ENCODE results near the gene ZDHHC11.
"Not testable (repeated sequence)": the region's sequence is repeated elsewhere in the genome, so short reads cannot be mapped to it uniquely, and the experiment has no call there.

ZDHHC11 gene

DNA sequence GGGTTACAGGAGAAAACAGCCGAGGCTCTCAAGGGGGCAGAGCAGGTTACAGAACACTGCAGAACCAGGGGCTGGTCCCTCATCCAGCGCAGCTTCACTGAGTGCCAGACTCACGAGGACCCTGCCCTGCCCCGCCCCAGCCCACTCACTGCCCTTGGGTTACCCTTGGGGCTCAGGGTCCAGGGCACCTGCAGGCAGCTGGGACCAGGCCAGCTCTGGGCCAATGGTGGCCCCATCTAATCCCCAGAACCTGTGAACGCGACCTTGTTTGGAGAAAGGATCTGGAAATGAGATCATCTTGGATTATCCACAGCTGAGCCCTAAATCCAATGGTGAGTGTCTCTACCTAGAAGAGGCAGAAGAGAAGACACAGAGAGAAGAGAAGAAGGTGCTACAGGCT is 72.4 kb downstream of the ZDHHC11 start:
- DNase-seq (ENCODE audit: low read depth in 2 of 2, low spot score in 1 of 2), result not testable (repeated sequence)

DNA sequence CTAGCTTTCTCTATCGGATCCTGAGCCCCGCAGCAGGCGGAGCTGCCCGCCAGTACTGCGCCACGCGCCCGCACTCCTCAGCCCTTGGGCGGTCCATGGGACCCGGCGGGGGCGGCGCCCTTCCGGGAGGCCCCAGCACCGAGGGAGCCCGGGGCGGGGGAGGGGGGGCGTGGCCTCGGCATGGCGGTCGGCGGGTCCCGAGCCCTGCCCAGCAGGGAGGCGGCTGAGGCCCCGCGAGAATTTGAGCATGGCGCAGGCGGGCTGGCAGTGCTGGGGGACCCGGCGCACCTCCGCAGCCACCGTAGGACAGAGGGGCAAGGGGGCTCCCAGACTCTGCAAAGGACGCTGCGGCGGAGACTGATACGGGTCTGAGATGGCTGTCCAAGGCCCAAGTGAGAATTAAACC is 73.0 kb downstream of the ZDHHC11 start:
- no peak for DNase-seq (ENCODE audit: low read depth in 2 of 2, low spot score in 1 of 2)

DNA sequence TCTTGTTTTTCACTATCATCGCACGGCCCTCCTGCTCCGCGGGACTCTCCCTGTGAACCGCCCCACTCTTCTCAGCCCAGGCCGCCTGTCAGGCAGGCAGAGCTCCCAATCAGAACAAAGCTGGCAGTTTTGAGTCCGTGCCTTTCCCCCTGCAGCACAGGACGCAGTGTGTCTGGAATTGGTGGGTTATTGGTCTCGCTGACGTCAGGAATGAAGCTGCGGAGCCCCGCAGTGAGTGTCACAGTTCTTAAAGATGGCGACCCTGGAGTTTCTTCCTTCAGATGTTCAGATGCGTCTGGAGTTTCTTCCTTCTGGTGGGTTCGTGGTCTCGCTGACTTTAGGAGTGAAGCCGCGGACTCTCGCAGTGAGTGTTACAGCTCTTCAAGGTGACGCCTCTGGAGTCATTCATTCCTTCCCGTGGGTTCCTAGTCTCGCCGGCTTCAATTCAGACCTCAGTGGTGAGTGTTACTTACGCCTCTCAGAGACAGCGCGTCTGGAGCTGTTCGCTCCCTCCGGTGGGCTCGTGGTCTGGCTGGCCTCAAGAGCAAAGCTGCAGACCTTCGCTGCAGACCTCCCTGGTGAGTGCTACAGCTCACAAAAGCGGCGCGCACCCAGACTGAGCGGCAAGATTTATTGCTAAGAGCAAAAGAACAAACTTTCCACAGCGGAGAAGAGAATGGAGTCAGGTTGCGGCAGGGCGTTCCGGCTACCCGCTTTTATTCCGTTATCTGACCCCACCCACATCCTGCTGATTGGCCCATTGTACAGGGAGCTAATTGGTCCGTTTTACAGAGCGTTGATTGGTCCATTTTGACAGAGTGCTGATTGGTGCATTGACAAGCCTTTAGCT is 73.7 kb downstream of the ZDHHC11 start:
- DNase-seq (ENCODE audit: low read depth in 2 of 2, low spot score in 1 of 2), result no peak

DNA sequence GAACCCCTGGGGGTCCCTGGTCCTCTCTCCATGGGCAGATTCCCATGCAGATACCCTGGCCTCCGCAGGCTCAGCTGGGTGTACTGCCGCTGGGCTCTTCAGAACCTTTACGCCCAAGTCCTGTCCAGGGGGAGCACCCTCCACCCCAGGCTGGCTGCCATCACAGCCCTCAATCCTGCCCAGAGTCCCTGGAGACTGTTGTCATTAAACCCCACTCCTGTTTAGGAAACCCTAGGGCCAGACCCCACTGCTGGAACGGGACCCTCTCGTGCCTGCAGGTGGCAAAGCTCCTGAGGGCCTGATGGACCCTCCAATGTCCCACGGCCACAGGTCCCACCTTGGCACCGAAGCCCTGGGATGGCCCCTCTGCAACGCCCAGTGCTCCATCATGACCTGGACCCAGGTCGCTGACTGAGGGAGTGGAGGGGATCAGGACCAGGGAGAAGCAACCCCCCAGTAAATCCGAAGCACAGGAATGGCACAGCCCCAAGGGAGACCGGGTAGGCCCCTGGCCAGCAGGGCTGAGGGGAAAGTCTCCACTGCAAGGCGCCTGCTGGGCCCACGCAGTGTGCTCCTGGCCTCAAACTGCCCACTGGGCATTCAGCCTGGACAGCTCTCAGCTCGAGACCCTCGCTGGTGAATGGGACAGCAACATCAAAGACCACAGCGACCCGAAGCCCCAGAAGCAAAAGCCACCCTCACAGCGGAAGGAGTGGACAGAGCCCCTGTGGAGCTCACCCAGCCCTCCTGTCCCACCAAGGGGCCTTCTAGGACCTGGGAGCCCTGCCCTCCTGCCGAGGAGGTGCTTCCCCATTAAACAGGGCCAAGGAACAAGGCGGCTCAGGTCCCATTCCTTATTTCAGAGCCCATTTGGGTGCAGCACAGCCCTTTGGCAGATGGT is 74.6 kb downstream of the ZDHHC11 start:
- no peak for DNase-seq (ENCODE audit: low read depth in 2 of 2, low spot score in 1 of 2)

DNA sequence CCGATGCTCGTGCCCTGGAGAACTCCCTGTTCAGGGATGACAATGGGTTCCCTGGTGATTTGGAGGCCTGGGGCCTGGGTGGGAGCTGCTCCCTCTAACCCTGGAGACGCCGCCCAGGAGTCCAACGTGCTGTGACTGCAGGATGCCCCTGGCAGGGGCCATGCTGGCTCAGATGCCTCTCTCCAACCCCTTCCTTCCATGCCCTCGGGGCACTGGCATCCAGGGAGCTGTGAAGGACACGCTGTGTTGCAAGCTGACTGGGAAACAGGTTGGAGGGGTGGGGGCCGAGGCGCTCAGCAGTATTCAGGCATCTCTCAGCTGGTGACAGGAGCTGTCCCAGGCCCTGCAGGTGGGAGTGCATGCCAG is 75.2 kb downstream of the ZDHHC11 start:
- not testable (repeated sequence) for DNase-seq (ENCODE audit: low read depth in 2 of 2, low spot score in 1 of 2)

DNA sequence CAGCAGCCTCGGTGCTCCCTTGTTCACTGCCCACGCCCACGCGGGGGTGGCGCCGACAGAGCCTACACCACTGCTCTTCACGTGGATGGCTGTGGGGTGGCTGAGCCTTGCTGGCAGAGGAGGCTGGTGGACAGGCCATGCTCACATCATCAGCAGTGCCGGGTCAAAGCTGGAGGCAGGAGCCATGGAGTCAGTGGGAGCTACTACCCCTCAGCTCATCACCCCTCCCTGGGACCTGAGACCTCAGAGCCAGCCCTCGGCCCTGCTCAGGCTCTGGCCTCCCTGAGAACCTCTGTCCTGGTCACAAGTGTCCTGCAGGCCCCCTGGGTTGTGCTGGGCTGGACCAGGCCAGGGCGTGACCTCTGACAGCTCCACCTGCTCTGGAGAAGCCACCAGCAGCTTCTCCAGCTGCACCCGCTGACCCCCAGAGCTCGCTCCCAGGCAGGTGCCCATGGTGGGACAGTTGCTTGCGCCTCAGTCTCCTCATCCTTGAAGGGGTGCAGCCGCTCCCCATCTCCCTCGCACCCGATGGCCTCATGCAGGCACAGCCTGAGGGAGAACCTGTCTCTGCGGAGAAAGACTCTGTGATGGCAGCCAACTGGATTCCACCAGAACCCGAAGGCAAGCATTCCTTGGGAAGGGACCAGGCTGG is 75.8 kb downstream of the ZDHHC11 start:
- DNase-seq (ENCODE audit: low read depth in 2 of 2, low spot score in 1 of 2), result not testable (repeated sequence)

DNA sequence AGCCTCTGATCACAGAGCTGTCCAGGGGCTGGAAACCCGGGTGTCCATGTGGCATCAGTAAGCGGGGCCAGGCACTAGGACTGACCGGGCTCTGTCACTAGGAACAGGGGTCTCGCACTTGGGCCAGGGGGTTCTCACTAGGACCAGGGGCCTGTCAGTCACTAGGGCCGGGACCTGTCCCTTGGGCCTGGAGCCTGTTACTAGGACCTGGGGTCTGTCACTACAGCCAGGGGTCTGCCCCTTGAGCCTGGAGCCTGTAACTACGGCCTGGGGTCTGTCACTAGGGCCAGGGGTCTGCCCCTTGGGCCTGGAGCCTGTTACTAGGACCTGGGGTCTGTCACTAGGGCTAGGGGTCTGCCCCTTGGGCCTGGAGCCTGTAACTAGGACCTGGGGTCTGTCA is 76.5 kb downstream of the ZDHHC11 start:
- DNase-seq (ENCODE audit: low read depth in 2 of 2, low spot score in 1 of 2), result not testable (repeated sequence)

DNA sequence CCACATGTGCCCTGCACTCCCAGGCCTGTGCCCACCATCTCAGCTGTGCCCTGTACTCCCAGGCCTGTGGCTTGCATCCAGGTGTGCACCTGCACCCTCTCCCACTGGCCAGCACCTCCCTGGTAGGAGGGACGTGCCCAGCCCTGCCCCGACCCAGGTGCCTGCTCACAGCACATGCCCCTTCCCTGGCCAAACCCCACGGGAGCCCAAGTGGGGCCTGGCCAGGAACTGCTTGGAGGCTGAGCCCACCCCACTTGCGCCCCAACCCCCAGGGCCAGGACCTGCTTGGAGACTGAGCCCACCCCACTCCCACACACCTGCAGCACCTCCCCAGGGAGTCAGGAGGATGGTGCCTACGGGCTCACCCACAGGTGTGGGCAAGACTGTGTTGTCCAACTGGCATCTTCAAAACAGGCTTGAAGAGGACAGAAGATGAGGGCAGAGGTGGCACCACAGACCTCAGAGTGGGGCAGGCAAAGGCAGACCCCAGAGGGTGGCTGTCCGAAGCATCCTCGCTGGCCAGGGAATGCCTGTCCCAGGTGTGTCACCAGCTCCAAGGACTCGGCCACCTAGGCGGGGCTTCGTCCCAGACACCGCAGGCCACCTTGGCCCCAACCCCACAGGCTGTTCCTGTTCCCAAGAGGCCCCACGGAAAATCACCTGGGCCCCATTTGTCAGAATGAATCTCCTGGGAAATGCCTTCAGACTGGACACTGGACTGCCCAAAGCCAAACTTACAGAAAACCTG is 77.1 kb downstream of the ZDHHC11 start:
- DNase-seq (ENCODE audit: low read depth in 2 of 2, low spot score in 1 of 2), result no peak

DNA sequence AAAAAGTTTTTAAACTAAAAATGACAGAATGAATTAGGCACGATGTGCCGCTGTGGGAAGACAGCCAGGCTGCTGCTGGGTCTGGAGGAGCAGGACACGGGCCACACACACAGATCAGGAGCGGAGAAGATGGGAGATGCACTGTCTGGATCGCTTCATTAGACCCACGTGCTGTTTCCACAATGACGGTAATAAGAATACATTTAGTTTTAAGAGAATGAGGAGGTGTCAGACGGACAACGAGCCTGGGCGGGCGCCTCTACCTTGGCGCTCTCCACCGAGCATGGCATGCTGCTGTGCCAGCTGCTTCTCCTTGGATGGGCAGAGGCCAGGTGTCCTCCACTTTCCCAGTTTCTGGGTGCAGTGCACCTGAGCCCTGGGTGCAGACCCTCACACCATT is 77.9 kb downstream of the ZDHHC11 start:
- not testable (repeated sequence) for DNase-seq (ENCODE audit: low read depth in 2 of 2, low spot score in 1 of 2)

DNA sequence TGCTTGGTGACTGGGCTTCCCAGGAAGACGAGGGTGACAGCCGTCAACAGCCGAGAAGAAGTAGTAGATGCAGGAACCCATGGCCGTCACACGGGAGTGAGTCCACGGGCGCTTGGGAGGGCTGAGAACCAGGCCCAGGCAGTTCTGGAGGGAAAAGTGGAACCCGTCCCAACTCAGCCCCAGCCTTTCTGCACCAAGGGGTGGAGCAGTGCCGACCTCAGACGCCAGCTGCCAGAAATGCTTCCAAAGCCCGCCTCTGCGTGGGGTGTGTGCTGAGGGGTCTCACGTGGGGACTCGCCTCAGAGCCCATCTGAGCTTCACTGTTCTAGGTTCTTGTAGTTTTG is 78.3 kb downstream of the ZDHHC11 start:
- not testable (repeated sequence) for DNase-seq (ENCODE audit: low read depth in 2 of 2, low spot score in 1 of 2)

DNA sequence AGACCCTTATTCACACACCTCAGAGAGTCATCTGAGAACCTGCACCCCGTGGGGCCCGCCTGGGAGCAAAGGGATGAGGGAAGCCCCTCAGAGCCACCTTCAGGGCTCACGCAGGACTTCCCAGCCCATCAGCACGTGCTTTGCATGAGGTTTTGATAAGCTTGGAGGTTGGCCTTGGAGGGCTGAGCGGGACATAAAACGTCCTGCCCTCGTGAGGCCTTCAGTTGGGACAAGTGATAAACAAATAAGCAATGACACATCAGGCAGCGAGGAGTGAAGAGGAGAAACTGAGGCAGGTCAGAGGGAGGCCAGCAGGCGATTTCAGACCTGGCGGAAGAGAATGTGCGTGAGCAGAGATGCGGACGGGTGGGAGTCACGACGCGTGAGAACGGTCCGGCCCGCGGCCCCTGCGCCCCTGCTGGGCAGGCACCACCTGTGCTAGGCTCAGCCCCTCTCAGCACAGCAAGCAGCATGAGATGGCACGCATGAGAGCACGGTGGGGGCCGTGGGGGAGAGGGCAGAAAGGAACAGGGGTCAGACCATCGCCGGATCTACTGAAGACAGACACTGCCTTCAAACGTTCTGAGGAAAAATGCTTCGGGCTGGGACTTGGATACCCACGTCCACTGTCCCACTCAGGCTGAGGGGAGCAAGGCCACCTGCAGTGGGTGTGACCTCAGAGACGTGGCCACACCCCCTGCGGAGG is 78.8 kb downstream of the ZDHHC11 start:
- DNase-seq (ENCODE audit: low read depth in 2 of 2, low spot score in 1 of 2), result not testable (repeated sequence)

DNA sequence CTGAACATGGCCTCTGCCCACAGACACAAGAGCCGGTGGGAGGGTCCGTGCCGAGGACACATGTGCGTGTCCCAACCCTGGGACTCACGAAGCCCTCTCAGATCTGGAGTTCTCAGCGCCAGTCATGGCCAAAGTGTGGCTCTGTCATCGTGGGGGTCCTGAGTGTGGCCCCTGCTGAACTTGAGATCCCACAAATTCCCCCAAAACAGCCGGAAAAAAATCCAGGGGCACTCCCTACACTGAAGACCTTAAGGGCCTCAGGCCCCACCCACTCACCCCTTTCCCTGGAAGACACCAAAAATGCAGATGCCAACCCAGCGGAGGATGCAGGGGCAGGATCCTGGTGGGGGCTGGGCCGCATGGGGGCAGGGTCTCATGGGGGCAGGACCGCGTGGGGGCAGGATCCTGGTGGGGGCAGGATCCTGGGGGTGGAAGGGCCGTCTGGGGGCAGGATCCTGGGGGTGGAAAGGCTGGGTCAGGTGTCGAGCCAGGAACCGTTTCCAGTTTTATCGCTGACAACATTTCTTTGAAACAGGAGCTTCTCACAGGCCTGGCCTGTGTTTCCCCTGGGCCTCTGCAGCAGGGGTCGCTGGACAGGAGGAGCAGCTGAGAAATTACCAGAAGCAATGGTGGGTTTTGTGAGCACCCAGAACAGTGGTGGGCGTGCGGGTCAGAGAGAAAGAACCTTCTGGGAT is 79.6 kb downstream of the ZDHHC11 start:
- not testable (repeated sequence) for DNase-seq (ENCODE audit: low read depth in 2 of 2, low spot score in 1 of 2)

DNA sequence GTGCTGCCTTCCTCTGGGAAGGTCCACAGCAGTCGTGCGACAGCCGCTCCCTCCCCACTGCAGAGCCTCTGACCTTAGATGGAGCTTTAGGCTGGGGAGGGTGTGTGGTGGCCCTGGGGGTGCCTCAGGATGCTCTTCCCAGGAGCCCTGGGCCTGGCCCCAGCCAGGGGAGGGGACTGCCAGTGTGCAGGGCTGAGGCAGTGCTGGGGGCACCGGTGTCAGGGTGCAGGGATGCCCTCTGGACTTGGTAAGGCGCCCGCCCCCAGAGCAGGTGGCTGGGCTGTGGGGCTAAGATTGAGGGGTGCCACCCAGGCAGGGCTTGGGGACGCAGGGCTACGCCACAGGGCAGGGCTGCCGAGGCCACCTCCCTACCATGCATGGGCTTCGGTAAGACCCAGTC is 80.2 kb downstream of the ZDHHC11 start:
- not testable (repeated sequence) for DNase-seq (ENCODE audit: low read depth in 2 of 2, low spot score in 1 of 2)

DNA sequence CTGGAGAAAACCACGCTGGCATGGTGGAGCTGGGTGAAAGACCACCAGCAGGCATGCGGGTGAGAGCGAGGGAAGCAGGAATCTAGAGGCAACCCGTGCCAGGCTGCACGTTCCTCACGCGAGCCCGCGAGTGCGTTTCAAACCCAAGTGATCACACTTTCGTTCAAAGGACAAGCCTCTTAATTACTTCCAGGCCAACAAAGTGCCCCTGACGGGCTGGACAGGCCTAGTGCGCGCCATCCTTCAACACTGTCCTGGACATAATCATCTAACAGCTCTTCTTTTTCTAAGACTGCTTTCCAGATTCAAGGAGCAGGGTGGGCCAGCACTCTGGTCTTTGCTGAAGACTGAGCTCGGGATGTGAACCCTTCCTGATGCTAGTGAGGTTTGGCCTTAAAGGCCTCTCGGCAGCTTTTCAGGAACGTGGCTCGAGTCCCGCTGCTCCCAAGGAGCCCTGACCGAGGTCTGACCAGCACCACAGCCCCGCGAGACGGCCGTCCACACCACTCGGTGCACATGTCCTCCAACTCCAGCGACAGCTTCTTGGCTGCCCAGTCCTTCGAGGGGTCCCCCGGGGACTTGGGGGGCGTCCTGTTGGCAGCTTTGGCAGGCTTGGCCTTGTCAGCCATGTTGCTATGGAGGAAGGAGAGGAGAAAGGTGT is 81.2 kb downstream of the ZDHHC11 start:
- DNase-seq (ENCODE audit: low read depth in 2 of 2, low spot score in 1 of 2), result not testable (repeated sequence)

DNA sequence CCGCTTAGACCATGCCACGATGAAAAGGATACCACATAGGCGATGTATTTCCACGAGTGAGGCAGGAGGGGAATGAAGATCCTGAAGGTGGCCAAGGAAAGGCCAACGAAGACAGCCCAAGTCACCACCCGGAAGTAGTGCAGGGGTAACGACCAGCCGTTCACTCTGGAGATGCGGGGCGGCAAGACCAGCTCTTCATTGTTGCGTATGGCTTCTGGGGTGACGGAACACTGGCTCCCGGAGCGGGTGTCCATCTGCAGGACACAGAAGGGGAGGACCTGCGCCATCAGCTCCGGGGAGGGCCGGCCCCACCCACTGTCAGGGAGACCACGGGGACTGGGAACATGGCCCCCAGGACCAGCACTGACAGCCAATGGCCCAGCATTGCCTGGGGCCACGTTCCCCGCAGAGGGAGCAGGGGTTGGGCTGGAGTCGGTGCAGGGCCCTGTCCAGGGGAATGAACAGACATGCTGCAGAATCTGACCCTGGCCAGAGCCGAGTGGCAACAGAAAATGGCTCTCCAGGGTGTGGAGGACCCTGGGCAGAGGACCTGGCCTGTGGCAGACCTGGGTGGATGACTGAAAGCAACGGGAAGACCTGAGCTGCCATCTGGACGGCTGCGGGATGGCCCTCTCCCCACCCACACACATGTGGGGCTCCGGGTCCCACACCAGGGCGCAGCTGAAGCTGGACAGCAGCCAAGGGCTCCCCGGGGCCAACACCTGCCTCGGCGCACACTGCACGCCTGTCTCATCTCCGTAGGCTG is 83.9 kb downstream of the ZDHHC11 start:
- DNase-seq (ENCODE audit: low read depth in 2 of 2, low spot score in 1 of 2), result no peak

DNA sequence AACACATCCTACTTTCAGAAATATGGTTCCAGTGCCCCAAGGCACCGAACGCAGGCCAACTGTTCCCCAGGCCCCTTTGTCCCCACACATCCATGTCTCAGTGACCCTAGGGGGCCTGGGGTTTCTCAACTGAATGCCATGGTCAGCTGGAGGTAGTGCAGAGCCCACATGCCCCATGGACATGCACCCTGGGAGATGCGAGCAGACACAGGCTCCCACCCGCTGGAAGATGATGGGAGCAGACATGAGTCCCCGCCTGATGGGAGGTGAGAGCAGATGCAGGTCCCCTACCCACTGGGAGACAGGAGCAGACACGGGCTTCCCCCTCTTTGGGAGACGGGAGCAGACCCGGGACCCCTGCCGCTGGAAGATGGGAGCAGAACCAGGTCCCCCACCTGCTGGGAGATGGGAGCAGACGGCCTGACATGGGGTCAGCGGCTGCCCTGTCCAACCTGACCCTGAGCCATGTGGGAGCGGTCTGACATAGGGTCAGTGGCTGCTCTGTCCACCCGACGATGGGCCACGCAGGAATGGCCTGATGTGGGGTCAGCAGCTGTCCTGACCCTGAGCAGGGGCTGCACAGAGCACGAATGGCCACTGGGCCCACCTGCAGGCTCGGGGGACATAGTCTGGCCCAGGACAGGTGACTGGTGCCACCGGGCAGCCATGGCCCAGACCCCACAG is 84.7 kb downstream of the ZDHHC11 start:
- no peak for DNase-seq (ENCODE audit: low read depth in 2 of 2, low spot score in 1 of 2)

DNA sequence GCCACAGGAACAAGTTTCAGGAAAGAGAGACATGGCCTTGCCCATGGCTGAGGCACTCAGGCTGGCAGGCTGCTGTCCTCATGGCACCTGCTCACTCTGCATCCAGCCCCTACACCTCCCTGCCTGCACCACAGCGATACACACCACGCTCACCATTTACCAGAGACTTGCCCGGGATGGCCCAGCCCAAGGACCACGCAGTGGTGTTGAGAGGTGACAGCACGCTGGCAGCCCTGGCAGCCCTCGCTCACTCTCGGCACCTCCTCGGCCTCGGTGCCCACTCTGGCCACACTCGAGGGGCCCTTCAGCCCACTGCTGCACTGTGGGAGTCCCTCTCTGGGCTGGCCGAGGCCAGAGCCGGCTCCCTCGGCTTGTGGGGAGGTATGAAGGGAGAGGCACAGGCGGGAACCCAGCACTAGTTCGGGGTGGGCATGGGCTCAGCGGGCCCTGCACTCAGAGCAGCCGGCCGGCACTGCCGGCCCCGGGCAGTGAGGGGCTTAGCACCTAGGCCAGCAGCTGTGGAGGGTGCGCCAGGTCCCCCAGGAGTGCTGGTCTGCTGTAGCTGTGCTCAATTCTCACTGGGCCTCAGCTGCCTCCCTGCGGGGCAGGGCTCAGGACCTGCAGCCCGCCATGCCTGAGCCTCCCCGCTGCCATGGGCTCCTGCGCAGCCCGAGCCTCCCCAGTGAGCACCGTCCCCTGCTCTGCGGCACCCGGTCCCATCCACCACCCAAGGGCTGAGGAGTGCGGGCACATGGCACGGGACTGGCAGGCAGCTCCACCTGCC is 86.6 kb downstream of the ZDHHC11 start:
- no peak for DNase-seq (ENCODE audit: low read depth in 2 of 2, low spot score in 1 of 2)
